Glutamatergic neuron (in vitro differentiated cells): ENCODE results near the gene VWA3A. TPM values are rescaled to one million over a fixed set of nuclear protein-coding genes. Genes with fewer than 3 reads are reported as not detected.
"Not testable (repeated sequence)": the region's sequence is repeated elsewhere in the genome, so short reads cannot be mapped to it uniquely, and the experiment has no call there.

Source experiments
- DNase-seq: peaks from one replicate; pipeline ENCODE4 v3.0.0; 2022
- H3K27ac Mint-ChIP-seq: one replicate; pipeline ENCODE4 v1.8.0; 2020; ENCODE audit warnings: mild to moderate bottlenecking, mixed read lengths, inconsistent platforms; ENCODE audit not compliant: unreplicated experiment
- H3K27me3 Mint-ChIP-seq: one replicate; pipeline ENCODE4 v1.8.0; 2020; ENCODE audit warnings: mild to moderate bottlenecking, moderate library complexity, mixed read lengths, inconsistent platforms; ENCODE audit not compliant: unreplicated experiment
- H3K36me3 Mint-ChIP-seq: one replicate; pipeline ENCODE4 v1.8.0; 2020; ENCODE audit warnings: mild to moderate bottlenecking, mixed read lengths, inconsistent platforms; ENCODE audit not compliant: unreplicated experiment
- H3K4me1 Mint-ChIP-seq: one replicate; pipeline ENCODE4 v1.8.0; 2020; ENCODE audit warnings: mild to moderate bottlenecking, low read depth, mixed read lengths, inconsistent platforms; ENCODE audit not compliant: unreplicated experiment
- H3K4me3 Mint-ChIP-seq: one replicate; pipeline ENCODE4 v1.8.0; 2020; ENCODE audit warnings: mild to moderate bottlenecking, mixed read lengths, inconsistent platforms; ENCODE audit not compliant: unreplicated experiment
- H3K9me3 Mint-ChIP-seq: one replicate; pipeline ENCODE4 v1.8.0; 2020; ENCODE audit warnings: mild to moderate bottlenecking, moderate library complexity, mixed read lengths, inconsistent platforms; ENCODE audit not compliant: unreplicated experiment
- CTCF ChIP-seq: fragments of 200-600 bp; sonication (generic); IDR thresholded peaks from one replicate; pipeline ENCODE4 v1.5.0; 2021; ENCODE audit not compliant: partially characterized antibody, unreplicated experiment
- long read RNA-seq: library from polyadenylated mRNA; unstranded; transcript quantifications from one replicate; pipeline ENCODE4 v2.0.0, GENCODE V29; 2020; ENCODE audit not compliant: unreplicated experiment
- total RNA-seq: library from RNA; stranded (reverse); fragmentation: NEBNext Ultra II Directional; extraction: Animal tissue kit (Norgen Biotek cat#: 25700); gene quantifications from one replicate; pipeline ENCODE4 v1.2.1, GENCODE V29; 2021; ENCODE audit not compliant: unreplicated experiment

The VWA3A gene
- total RNA-seq, result 0.17 TPM
- long read RNA-seq, result 0 reads

GRCh38 chr16:22092143-22092933 lies at the start of gene VWA3A:
TSS of gene VWA3A (plus strand) at chr16:22092541. CDS start at chr16:22092638, 97 bp downstream.
- DNase-seq, result peak; percentile 39
- Mint-ChIP-seq H3K9me3 (no peaks in the 10 kb centered on the region), H3K27me3 (no peaks in the 10 kb centered on the region), H3K27ac (no peak within 1 kb of the TSS), H3K36me3 (no peaks in the 10 kb centered on the region), H3K4me1 (peaks cover 12% of the 10 kb centered on the region), H3K4me3 (no peak within 1 kb of the TSS)
- TF ChIP-seq CTCF, result no peak

- H3K4me1 Mint-ChIP-seq, DNase-seq, H3K27ac Mint-ChIP-seq, H3K4me3 Mint-ChIP-seq, H3K9me3 Mint-ChIP-seq, H3K36me3 Mint-ChIP-seq, H3K27me3 Mint-ChIP-seq: not testable (repeated sequence)
These were observed 48.5 kb upstream of the VWA3A start for GRCh38 chr16:22043882-22044281.

- not testable (repeated sequence) for H3K27ac Mint-ChIP-seq, H3K9me3 Mint-ChIP-seq, H3K27me3 Mint-ChIP-seq, DNase-seq, H3K36me3 Mint-ChIP-seq, H3K4me3 Mint-ChIP-seq, H3K4me1 Mint-ChIP-seq
These were observed 46.5 kb upstream of the VWA3A start for GRCh38 chr16:22045888-22046287.

- Mint-ChIP-seq H3K27me3 (no peaks in the 10 kb centered on the region), H3K9me3 (no peaks in the 10 kb centered on the region), H3K4me3 (no peak overlapping the region), H3K27ac (no peak overlapping the region), H3K36me3 (no peaks in the 10 kb centered on the region), H3K4me1 (no peaks in the 10 kb centered on the region)
- no peak for TF ChIP-seq CTCF
- DNase-seq, result no peak
These were observed 41.4 kb upstream of the VWA3A start for GRCh38 chr16:22050963-22051362.

- no peaks in the 10 kb centered on the region for H3K4me1 Mint-ChIP-seq
- no peak overlapping the region for H3K4me3 Mint-ChIP-seq
- TF ChIP-seq CTCF, result no peak
- H3K9me3 Mint-ChIP-seq, result no peaks in the 10 kb centered on the region
- H3K36me3 Mint-ChIP-seq, result no peaks in the 10 kb centered on the region
- no peak for DNase-seq
- no peak overlapping the region for H3K27ac Mint-ChIP-seq
- no peaks in the 10 kb centered on the region for H3K27me3 Mint-ChIP-seq
These were observed 39.4 kb upstream of the VWA3A start for GRCh38 chr16:22052980-22053379.

GRCh38 chr16:22053921-22054341 lies 38.4 kb upstream of the VWA3A start:
- DNase-seq, result no peak
- H3K27me3 Mint-ChIP-seq, result no peaks in the 10 kb centered on the region
- no peak for TF ChIP-seq CTCF
- H3K36me3 Mint-ChIP-seq, result no peaks in the 10 kb centered on the region
- H3K9me3 Mint-ChIP-seq, result no peaks in the 10 kb centered on the region
- H3K4me3 Mint-ChIP-seq, result no peak overlapping the region
- H3K4me1 Mint-ChIP-seq, result peaks cover 4% of the 10 kb centered on the region
- H3K27ac Mint-ChIP-seq, result no peak overlapping the region
